Neural cell (in vitro differentiated cells): Measurements from ENCODE around the gene TRIO. TPM values are rescaled to one million over a fixed set of nuclear protein-coding genes. Genes with fewer than 3 reads are reported as not detected.

Experiments used
- H2AFZ ChIP-seq: fragments of 200-600, 300-800 bp; sonication (generic), shearing (Covaris generic); 2 replicates; pipeline ENCODE4 v1.6.0; 2014; ENCODE audit warnings: low read depth, mild to moderate bottlenecking, antibody characterized with exemption, low read length, moderate library complexity
- H3F3A ChIP-seq: fragments of 200-600 bp; shearing (Covaris generic); 2 replicates; pipeline ENCODE4 v1.6.1; 2016; ENCODE audit warnings: mild to moderate bottlenecking, moderate library complexity, mixed read lengths, antibody characterized with exemption, low read length; ENCODE audit not compliant: insufficient read depth, poor library complexity, severe bottlenecking
- H3K27ac ChIP-seq: fragments of 200-600, 300-800 bp; sonication (generic), shearing (Covaris generic); 2 replicates; pipeline ENCODE4 v1.5.1; 2014; ENCODE audit warnings: mild to moderate bottlenecking, low read length, moderate library complexity
- H3K27me3 ChIP-seq: fragments of 300-800, 200-600 bp; sonication (generic), shearing (Covaris generic); 2 replicates; pipeline ENCODE4 v1.6.0; 2014; ENCODE audit warnings: mild to moderate bottlenecking, low read depth, low read length, moderate library complexity; ENCODE audit not compliant: insufficient read depth
- H3K36me3 ChIP-seq: fragments of 300-800, 200-600 bp; sonication (generic), shearing (Covaris generic); 2 replicates; pipeline ENCODE4 v1.5.1; 2014; ENCODE audit warnings: mild to moderate bottlenecking, antibody characterized with exemption, low read length, moderate library complexity; ENCODE audit not compliant: insufficient read depth
- H3K4me2 ChIP-seq: fragments of 300-800, 200-600 bp; sonication (generic), shearing (Covaris generic); 2 replicates; pipeline ENCODE4 v1.6.0; 2014; ENCODE audit warnings: mild to moderate bottlenecking, low read length
- H3K4me3 ChIP-seq: fragments of 300-800, 200-600 bp; sonication (generic), shearing (Covaris generic); 2 replicates; pipeline ENCODE4 v1.5.1; 2014; ENCODE audit warnings: mild to moderate bottlenecking, low read length, moderate library complexity
- H3K79me2 ChIP-seq: fragments of 200-600 bp; shearing (Covaris generic); replicated peaks from 2 replicates; pipeline ENCODE4 v1.6.0; 2014; ENCODE audit warnings: mild to moderate bottlenecking, low read length, moderate library complexity; ENCODE audit not compliant: insufficient read depth
- H3K9ac ChIP-seq: fragments of 300-800, 200-600 bp; sonication (generic), shearing (Covaris generic); 2 replicates; pipeline ENCODE4 v1.6.1; 2016; ENCODE audit warnings: mild to moderate bottlenecking, low read length, mixed read lengths
- H3K9me2 ChIP-seq: fragments of 200-600 bp; shearing (Covaris generic); 2 replicates; pipeline ENCODE4 v1.6.1; 2016; ENCODE audit warnings: mild to moderate bottlenecking, low read length, mixed read lengths; ENCODE audit not compliant: insufficient read depth
- H3K9me3 ChIP-seq: fragments of 200-600, 300-800 bp; sonication (generic), shearing (Covaris generic); 2 replicates; pipeline ENCODE4 v1.6.1; 2016; ENCODE audit warnings: mild to moderate bottlenecking, mixed run types, low read length, moderate library complexity, mixed read lengths
- H4K20me1 ChIP-seq: fragments of 200-600 bp; shearing (Covaris generic); 2 replicates; pipeline ENCODE4 v1.6.1; 2016; ENCODE audit warnings: mild to moderate bottlenecking, mixed run types; ENCODE audit not compliant: insufficient read depth
- EP300 ChIP-seq: fragments of 450-650 bp; conservative IDR thresholded peaks from 2 replicates; pipeline ENCODE4 v1.6.1; 2014; ENCODE audit warnings: antibody characterized with exemption, mild to moderate bottlenecking, moderate library complexity; ENCODE audit not compliant: poor library complexity, severe bottlenecking
- EZH2 ChIP-seq: fragments of 200-600, 300-800 bp; shearing (Covaris generic), sonication (generic); IDR thresholded peaks from 2 replicates; pipeline ENCODE4 v1.6.1; 2014; ENCODE audit warnings: antibody characterized with exemption, low read length, borderline replicate concordance, mild to moderate bottlenecking; ENCODE audit not compliant: insufficient read depth, poor library complexity, severe bottlenecking
- MXI1 ChIP-seq: fragments of 450-650 bp; conservative IDR thresholded peaks from 2 replicates; pipeline ENCODE4 v1.6.1; 2014; ENCODE audit warnings: antibody characterized with exemption, mild to moderate bottlenecking; ENCODE audit not compliant: poor library complexity, severe bottlenecking
- POLR2AphosphoS5 ChIP-seq: IDR thresholded peaks from 2 replicates; pipeline ENCODE4 v1.6.1; 2012
- RAD21 ChIP-seq: fragments of 450-650 bp; conservative IDR thresholded peaks from 2 replicates; pipeline ENCODE4 v1.6.1; 2014; ENCODE audit warnings: antibody characterized with exemption, mild to moderate bottlenecking, moderate library complexity
- SMC3 ChIP-seq: fragments of 450-650 bp; conservative IDR thresholded peaks from 2 replicates; pipeline ENCODE4 v1.6.1; 2014; ENCODE audit warnings: antibody characterized with exemption, mild to moderate bottlenecking, moderate library complexity; ENCODE audit not compliant: poor library complexity
- TAF1 ChIP-seq: IDR thresholded peaks from 2 replicates; pipeline ENCODE4 v1.6.1; 2012; ENCODE audit warnings: low read depth
- polyA plus RNA-seq: library from polyadenylated mRNA; depleted of rRNA; stranded (reverse); fragments of >200 nt; gene quantifications from 2 replicates; pipeline ENCODE4 v1.2.3, GENCODE V29; 2014
- TF ChIP-seq, protein P1 (sequence below): IDR thresholded peaks from 2 replicates; pipeline ENCODE4 v1.6.1; 2012; ENCODE audit warnings: borderline replicate concordance
- TF ChIP-seq, protein P2 (sequence below): fragments of 450-650 bp; IDR thresholded peaks from 2 replicates; pipeline ENCODE4 v1.5.1; 2014; ENCODE audit warnings: antibody characterized with exemption, mild to moderate bottlenecking, moderate library complexity; ENCODE audit not compliant: poor library complexity, severe bottlenecking

The TRIO gene
- polyA plus RNA-seq, 1 donor from 2014 or later = 168 TPM

DNA sequence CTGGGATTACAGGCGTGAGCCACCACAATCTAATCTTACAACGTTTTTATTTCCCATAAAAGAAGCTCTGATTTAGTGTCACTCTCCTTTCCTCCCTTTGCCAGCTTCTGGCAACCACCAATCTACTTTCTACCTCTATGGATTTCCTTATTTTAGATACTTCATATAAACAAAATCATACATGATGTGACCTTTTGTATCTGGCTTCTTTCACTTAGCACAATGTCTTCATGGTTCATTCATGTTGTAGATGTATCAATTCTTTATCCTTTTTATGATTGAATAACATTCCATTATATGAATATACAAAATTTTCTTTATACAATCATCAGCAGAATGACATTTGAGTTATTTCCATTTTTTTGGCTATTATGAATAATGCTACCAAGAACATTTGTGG is 9.7 kb upstream of the TRIO start:
- Histone ChIP-seq H2AFZ (no peak overlapping the region), H3K9ac (no peak overlapping the region), H3F3A (no peaks in the 10 kb centered on the region), H3K36me3 (no peaks in the 10 kb centered on the region), H3K4me3 (no peak overlapping the region), H3K4me2 (no peak overlapping the region), H3K9me3 (no peaks in the 10 kb centered on the region), H3K27ac (no peak overlapping the region), H4K20me1 (no peaks in the 10 kb centered on the region), H3K9me2 (no peaks in the 10 kb centered on the region), H3K27me3 (no peaks in the 10 kb centered on the region), H3K79me2 (no peaks in the 10 kb centered on the region)
- TF ChIP-seq EP300 (no peak), RAD21 (no peak), MXI1 (no peak), POLR2AphosphoS5 (no peak), EZH2 (no peak), TAF1 (no peak), SMC3 (no peak)
- TF ChIP-seq, protein P1, sequence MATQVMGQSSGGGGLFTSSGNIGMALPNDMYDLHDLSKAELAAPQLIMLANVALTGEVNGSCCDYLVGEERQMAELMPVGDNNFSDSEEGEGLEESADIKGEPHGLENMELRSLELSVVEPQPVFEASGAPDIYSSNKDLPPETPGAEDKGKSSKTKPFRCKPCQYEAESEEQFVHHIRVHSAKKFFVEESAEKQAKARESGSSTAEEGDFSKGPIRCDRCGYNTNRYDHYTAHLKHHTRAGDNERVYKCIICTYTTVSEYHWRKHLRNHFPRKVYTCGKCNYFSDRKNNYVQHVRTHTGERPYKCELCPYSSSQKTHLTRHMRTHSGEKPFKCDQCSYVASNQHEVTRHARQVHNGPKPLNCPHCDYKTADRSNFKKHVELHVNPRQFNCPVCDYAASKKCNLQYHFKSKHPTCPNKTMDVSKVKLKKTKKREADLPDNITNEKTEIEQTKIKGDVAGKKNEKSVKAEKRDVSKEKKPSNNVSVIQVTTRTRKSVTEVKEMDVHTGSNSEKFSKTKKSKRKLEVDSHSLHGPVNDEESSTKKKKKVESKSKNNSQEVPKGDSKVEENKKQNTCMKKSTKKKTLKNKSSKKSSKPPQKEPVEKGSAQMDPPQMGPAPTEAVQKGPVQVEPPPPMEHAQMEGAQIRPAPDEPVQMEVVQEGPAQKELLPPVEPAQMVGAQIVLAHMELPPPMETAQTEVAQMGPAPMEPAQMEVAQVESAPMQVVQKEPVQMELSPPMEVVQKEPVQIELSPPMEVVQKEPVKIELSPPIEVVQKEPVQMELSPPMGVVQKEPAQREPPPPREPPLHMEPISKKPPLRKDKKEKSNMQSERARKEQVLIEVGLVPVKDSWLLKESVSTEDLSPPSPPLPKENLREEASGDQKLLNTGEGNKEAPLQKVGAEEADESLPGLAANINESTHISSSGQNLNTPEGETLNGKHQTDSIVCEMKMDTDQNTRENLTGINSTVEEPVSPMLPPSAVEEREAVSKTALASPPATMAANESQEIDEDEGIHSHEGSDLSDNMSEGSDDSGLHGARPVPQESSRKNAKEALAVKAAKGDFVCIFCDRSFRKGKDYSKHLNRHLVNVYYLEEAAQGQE = no peak
- TF ChIP-seq, protein P2, sequence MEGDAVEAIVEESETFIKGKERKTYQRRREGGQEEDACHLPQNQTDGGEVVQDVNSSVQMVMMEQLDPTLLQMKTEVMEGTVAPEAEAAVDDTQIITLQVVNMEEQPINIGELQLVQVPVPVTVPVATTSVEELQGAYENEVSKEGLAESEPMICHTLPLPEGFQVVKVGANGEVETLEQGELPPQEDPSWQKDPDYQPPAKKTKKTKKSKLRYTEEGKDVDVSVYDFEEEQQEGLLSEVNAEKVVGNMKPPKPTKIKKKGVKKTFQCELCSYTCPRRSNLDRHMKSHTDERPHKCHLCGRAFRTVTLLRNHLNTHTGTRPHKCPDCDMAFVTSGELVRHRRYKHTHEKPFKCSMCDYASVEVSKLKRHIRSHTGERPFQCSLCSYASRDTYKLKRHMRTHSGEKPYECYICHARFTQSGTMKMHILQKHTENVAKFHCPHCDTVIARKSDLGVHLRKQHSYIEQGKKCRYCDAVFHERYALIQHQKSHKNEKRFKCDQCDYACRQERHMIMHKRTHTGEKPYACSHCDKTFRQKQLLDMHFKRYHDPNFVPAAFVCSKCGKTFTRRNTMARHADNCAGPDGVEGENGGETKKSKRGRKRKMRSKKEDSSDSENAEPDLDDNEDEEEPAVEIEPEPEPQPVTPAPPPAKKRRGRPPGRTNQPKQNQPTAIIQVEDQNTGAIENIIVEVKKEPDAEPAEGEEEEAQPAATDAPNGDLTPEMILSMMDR = no peak

DNA sequence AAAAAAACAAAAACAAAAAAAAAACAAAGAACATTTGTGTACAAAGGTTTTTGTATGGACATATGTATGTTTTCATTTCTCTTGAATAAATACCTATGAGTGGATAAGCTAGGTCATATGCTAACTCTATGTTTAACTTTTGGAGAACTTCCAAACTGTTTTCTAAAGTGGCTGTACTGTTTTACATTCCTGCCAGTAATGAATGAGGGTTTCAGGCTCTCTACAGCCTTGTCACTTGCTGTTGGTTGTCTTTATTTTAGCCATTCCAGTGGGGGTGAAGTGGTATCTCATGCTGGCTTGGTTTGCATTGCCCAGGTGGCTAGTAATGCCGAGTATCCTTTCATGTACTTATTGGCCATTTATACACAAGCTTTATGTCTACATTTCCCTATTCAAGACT is 9.1 kb upstream of the TRIO start:
- Histone ChIP-seq H3K79me2 (no peaks in the 10 kb centered on the region), H4K20me1 (no peaks in the 10 kb centered on the region), H2AFZ (no peak overlapping the region), H3K9me2 (no peaks in the 10 kb centered on the region), H3K9ac (no peak overlapping the region), H3K36me3 (no peaks in the 10 kb centered on the region), H3K27ac (no peak overlapping the region), H3K27me3 (no peaks in the 10 kb centered on the region), H3K9me3 (no peaks in the 10 kb centered on the region), H3K4me2 (no peak overlapping the region), H3F3A (no peaks in the 10 kb centered on the region), H3K4me3 (no peak overlapping the region)
- no peak for TF ChIP-seq EP300
- TF ChIP-seq, protein P1 = no peak
- no peak for TF ChIP-seq TAF1
- TF ChIP-seq SMC3 = no peak
- no peak for TF ChIP-seq MXI1
- TF ChIP-seq RAD21 = no peak
- TF ChIP-seq EZH2 = no peak
- TF ChIP-seq POLR2AphosphoS5 = no peak
- TF ChIP-seq, protein P2 = no peak
